ENCODE measurements around the gene DDX4. TPM values are rescaled to one million over a fixed set of nuclear protein-coding genes. Genes with fewer than 3 reads are reported as not detected.

Gene DDX4
- polyA plus RNA-seq, 3 donors = not detected

DNA sequence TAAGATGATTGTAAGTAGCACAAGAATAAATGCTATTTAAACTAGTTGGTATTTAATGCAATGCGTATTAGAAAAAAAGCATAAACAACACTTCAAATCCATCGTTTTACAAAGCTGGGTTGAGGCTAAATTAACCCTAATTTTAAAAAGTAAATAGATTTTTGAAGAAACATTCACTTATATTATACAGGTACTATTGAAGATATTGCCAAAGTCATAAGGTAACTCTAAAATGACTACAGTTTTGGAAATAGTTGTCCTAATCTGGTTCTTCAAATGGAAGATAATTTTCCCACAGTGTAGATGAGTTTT is 45.8 kb upstream of the DDX4 start:
- peaks cover 0 to 10% of the 10 kb centered on the region in 2 donors for H3K36me3 ChIP-seq (replicated peaks in 1 of 2; ENCODE audit: control insufficient read depth in 1 of 2, insufficient read depth in 2 of 2, low read length in 2 of 2)
- no peaks in the 10 kb centered on the region for H3K9me3 ChIP-seq (replicated peaks in 1 of 2; ENCODE audit: control insufficient read depth in 1 of 2, insufficient read depth in 1 of 2, low read length in 2 of 2)
- Mint-ChIP-seq H3K4me3 (no peak overlapping the region), H3K9me3 (peaks cover 0 to 5% (median 0%) of the 10 kb centered on the region in 7 donors), H3K27ac (no peak overlapping the region), H3K36me3 (peaks cover 3 to 19% of the 10 kb centered on the region in 2 donors), H3K27me3 (ENCODE audit: low read depth in 3 of 3) (no peaks in the 10 kb centered on the region), H3K4me1 (peaks cover 7% of the 10 kb centered on the region)
- H3K79me2 ChIP-seq (ENCODE audit: insufficient read depth, low read length) = no peaks in the 10 kb centered on the region
- H3K4me2 ChIP-seq (replicated peaks; ENCODE audit: extremely low read depth, low read length, poor library complexity, severe bottlenecking) = no peak overlapping the region
- no peak overlapping the region for H3K27ac ChIP-seq (ENCODE audit: low read depth in 1 of 2, low read length in 2 of 2)
- no peak overlapping the region for H2AFZ ChIP-seq (ENCODE audit: insufficient read depth, low read depth, low read length, poor library complexity, severe bottlenecking)
- TF ChIP-seq, protein P1, sequence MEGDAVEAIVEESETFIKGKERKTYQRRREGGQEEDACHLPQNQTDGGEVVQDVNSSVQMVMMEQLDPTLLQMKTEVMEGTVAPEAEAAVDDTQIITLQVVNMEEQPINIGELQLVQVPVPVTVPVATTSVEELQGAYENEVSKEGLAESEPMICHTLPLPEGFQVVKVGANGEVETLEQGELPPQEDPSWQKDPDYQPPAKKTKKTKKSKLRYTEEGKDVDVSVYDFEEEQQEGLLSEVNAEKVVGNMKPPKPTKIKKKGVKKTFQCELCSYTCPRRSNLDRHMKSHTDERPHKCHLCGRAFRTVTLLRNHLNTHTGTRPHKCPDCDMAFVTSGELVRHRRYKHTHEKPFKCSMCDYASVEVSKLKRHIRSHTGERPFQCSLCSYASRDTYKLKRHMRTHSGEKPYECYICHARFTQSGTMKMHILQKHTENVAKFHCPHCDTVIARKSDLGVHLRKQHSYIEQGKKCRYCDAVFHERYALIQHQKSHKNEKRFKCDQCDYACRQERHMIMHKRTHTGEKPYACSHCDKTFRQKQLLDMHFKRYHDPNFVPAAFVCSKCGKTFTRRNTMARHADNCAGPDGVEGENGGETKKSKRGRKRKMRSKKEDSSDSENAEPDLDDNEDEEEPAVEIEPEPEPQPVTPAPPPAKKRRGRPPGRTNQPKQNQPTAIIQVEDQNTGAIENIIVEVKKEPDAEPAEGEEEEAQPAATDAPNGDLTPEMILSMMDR (IDR thresholded peaks at IDR 0.05) = peak; percentile 62
- no peak overlapping the region for H3K9ac ChIP-seq (ENCODE audit: insufficient read depth, low read length, poor library complexity, severe bottlenecking)
- no peaks in the 10 kb centered on the region for H3K27me3 ChIP-seq (ENCODE audit: control insufficient read depth in 2 of 2, insufficient read depth in 2 of 2, low read length in 2 of 2)
- H4K20me1 ChIP-seq (ENCODE audit: insufficient read depth, low read length) = peaks cover 8% of the 10 kb centered on the region
- no peak overlapping the region for H3K4me3 ChIP-seq (replicated peaks in 1 of 3; ENCODE audit: low read depth in 2 of 3, low read length in 3 of 3)
- DNase-seq = no peak
- WGBS (ENCODE audit: insufficient coverage) = no CpG with 5 or more reads among the region's 2 CpGs
- H3K4me1 ChIP-seq (ENCODE audit: control insufficient read depth in 1 of 2, insufficient read depth in 2 of 2, low read length in 2 of 2) = peaks cover 6 to 7% of the 10 kb centered on the region in 2 donors
- intact Hi-C loops (cut with micrococcal nuclease) = no loop called here

DNA sequence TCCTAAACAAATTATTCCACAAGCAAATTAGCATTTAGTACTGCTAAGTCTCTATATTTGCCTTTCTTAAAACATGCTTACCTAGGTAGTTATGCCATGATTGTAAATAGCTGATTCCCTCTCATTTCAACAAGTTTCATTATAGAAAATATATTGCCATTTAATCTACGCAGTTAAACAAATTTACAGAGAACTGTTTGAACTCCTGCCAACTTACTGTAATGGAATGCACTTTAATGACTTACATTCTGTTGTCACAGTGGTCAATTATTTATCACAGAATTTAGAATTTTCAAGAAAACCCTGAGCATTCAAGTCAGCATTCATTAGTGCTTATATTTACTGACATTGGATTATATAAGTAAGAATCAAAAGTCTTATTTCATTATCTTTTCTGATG is 45.4 kb upstream of the DDX4 start:
- no peak overlapping the region for H3K4me2 ChIP-seq (replicated peaks; ENCODE audit: extremely low read depth, low read length, poor library complexity, severe bottlenecking)
- H3K4me1 ChIP-seq (ENCODE audit: control insufficient read depth in 1 of 2, insufficient read depth in 2 of 2, low read length in 2 of 2) = peaks cover 6 to 7% of the 10 kb centered on the region in 2 donors
- Mint-ChIP-seq H3K9me3 (peaks cover 0 to 5% (median 0%) of the 10 kb centered on the region in 7 donors), H3K27ac (no peak overlapping the region), H3K4me3 (no peak overlapping the region), H3K36me3 (peaks cover 3 to 24% of the 10 kb centered on the region in 2 donors), H3K27me3 (ENCODE audit: low read depth in 3 of 3) (no peaks in the 10 kb centered on the region), H3K4me1 (peaks cover 7% of the 10 kb centered on the region)
- DNase-seq = no peak
- H3K4me3 ChIP-seq (replicated peaks in 1 of 3; ENCODE audit: low read depth in 2 of 3, low read length in 3 of 3) = no peak overlapping the region
- peaks cover 8% of the 10 kb centered on the region for H4K20me1 ChIP-seq (ENCODE audit: insufficient read depth, low read length)
- H3K79me2 ChIP-seq (ENCODE audit: insufficient read depth, low read length) = no peaks in the 10 kb centered on the region
- H3K27me3 ChIP-seq (ENCODE audit: control insufficient read depth in 2 of 2, insufficient read depth in 2 of 2, low read length in 2 of 2) = no peaks in the 10 kb centered on the region
- intact Hi-C loops (cut with micrococcal nuclease) = no loop called here
- H3K9me3 ChIP-seq (replicated peaks in 1 of 2; ENCODE audit: control insufficient read depth in 1 of 2, insufficient read depth in 1 of 2, low read length in 2 of 2) = no peaks in the 10 kb centered on the region
- peaks cover 3 to 14% of the 10 kb centered on the region in 2 donors for H3K36me3 ChIP-seq (replicated peaks in 1 of 2; ENCODE audit: control insufficient read depth in 1 of 2, insufficient read depth in 2 of 2, low read length in 2 of 2)
- no peak overlapping the region for H3K27ac ChIP-seq (ENCODE audit: low read depth in 1 of 2, low read length in 2 of 2)
- H3K9ac ChIP-seq (ENCODE audit: insufficient read depth, low read length, poor library complexity, severe bottlenecking) = no peak overlapping the region
- H2AFZ ChIP-seq (ENCODE audit: insufficient read depth, low read depth, low read length, poor library complexity, severe bottlenecking) = no peak overlapping the region
- TF ChIP-seq, protein P1 (IDR thresholded peaks at IDR 0.05) = no peak
- WGBS (ENCODE audit: insufficient coverage) = no CpG with 5 or more reads among the region's 1 CpG
